GM15510 (cell line): ENCODE results near the gene CDK16.

Source experiments
- POLR2A ChIP-seq: IDR thresholded peaks from 3 replicates; pipeline ENCODE4 v1.6.1; 2011; ENCODE audit warnings: borderline replicate concordance; ENCODE audit not compliant: insufficient read length; ENCODE audit errors: extremely low read depth

The CDK16 gene

GRCh38 chrX:47196098-47196497 is 22.4 kb upstream of the CDK16 start:
- no peak for TF ChIP-seq POLR2A

DNA sequence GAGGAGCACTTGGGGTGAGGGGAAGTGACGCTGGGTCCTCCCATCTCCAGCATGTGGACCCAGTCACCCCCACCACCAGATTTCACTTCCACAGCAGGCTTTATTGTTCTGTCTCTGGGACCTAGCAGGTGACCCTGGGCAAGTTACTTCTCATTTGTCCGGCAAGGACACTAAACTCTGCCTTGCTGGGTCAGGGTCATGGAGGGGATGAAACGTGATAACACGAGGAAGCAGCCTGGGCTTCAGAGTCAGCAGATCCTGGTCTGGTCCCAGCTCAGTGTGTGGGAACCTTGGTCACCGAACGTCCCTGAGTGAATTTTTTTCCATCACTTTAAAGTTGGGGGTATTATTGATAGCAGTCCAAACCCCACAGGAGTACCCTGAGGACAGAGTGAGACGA is 21.0 kb upstream of the CDK16 start:
- TF ChIP-seq POLR2A: no peak

GRCh38 chrX:47198026-47198686 is 20.3 kb upstream of the CDK16 start:
- TF ChIP-seq POLR2A: no peak

DNA sequence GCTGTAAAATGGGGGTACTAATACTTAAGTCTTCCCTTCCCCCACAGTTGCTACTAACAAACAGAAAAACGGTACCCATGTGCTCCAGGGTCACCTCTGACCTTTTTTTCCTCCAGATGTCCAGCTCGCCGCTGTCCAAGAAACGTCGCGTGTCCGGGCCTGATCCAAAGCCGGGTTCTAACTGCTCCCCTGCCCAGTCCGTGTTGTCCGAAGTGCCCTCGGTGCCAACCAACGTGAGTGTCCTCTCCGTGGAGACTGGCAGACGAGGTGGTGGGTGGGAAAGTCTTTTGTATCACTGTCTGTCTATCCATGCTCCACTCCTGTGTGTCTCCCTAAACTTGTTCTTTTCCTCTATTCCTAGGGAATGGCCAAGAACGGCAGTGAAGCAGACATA is 19.8 kb upstream of the CDK16 start:
- TF ChIP-seq POLR2A: no peak

DNA sequence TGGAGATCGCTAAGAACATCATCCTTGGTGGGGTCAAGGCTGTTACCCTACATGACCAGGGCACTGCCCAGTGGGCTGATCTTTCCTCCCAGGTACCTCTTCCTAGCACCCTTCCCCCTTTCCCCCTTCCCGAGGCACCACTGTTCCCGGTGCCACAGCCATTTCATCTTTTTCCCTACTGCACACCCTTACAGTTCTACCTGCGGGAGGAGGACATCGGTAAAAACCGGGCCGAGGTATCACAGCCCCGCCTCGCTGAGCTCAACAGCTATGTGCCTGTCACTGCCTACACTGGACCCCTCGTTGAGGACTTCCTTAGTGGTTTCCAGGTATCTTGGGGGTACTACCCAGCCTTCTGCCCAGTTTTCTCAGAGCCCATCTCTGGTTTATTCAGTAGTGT is 19.2 kb upstream of the CDK16 start:
- TF ChIP-seq POLR2A: no peak

GRCh38 chrX:47200385-47201150 is 17.9 kb upstream of the CDK16 start:
- TF ChIP-seq POLR2A: no peak

DNA sequence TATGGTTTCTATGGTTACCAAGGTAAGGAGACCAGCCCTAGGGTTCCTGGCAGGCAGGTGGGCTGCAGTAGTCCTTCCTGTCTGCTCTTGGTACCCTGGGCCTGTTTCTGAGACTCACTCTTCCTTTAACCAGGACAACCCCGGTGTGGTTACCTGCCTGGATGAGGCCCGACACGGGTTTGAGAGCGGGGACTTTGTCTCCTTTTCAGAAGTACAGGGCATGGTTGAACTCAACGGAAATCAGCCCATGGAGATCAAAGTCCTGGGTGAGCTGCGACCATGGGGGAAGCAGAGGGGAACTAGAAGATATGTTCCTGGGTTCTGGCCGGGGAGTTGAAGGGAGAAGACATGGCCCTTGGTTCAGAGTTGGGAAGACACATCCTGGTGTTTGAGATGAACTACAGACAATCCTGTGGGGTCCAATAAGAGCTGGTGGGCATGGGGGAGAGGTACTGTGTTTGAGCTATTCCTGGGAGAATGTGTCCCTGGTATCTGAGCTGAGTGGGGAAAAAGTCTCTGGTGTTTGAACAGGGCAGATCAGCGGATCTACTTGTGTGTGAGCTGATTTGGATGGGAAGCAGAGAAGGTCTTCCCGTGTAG is 17.0 kb upstream of the CDK16 start:
- no peak for TF ChIP-seq POLR2A

DNA sequence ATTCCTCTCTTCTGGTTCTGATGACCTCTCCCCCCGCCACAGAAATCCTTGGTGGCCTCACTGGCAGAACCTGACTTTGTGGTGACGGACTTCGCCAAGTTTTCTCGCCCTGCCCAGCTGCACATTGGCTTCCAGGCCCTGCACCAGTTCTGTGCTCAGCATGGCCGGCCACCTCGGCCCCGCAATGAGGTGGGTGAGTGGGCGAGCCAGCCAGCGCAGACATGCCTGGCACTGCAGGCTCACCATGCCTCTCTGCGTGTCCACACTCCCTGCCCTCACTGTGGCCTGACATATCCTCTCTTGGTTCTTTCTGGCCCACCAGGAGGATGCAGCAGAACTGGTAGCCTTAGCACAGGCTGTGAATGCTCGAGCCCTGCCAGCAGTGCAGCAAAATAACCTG is 16.2 kb upstream of the CDK16 start:
- TF ChIP-seq POLR2A: no peak

- TF ChIP-seq POLR2A: no peak
These were observed 15.6 kb upstream of the CDK16 start for GRCh38 chrX:47202877-47203276.

DNA sequence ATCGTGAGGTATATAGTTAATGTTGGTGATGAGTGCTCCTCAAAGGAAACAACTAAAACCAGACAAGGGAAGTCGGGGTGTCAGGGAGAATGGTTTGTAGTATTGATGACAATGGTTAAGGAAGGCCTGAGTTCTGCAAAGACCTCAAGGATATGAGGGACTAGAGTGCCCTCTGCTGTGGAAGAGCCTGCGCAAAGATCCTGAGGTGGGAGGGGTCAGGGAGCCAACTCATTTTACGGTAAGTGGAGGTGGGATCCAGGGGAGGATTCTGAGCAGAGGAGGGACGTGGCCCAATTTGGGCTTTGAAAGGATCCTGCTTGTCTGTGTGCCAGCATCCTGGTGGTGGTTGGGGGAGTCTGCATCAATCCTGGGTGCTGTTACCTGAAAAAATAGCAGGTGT is 13.5 kb upstream of the CDK16 start:
- TF ChIP-seq POLR2A: no peak

GRCh38 chrX:47206316-47206715 is 12.2 kb upstream of the CDK16 start:
- no peak for TF ChIP-seq POLR2A

DNA sequence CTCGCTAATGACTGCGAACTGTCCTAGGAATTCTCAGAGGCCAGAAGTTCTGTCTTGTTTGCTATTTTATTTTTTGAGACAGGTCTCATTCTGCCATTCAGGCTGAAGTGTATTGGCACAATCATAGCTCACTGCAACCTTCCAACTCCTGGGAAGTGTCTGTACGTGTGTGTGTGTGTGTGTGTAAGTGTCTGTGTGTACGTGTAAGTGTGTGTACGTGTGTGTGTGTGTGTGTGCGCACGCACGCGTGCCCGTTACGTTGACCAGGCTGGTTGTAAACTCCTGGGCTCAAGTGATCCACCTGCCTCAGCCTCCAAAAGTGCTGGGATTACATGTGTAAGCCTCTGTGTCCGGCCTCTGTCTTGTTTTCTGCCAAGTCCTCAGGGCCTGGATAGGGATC is 10.4 kb upstream of the CDK16 start:
- no peak for TF ChIP-seq POLR2A

DNA sequence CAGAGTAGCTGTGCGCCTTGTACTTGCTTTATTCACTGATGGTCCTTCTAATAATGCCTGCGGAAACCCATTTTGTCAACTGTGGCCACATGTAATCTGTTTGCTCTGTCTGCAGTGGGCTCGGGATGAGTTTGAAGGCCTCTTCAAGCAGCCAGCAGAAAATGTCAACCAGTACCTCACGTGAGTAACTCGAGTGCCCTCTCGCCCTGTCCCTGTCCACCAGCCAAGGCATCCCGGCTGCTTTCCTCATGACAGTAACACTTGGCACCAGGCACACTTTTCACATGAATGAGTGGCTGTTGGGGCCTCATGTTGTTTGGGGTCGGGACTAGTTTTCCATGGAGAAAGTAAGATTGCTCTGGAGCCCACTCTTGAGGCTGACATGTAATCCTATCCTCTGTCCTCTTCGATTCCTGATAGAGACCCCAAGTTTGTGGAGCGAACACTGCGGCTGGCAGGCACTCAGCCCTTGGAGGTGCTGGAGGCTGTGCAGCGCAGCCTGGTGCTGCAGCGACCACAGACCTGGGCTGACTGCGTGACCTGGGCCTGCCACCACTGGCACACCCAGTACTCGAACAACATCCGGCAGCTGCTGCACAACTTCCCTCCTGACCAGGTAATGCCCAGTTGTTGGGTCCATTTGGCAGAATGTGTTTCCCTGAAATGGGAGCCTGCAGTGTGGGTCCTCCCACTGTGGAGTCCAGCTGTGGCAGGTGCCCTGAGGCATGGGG is 8.8 kb upstream of the CDK16 start:
- TF ChIP-seq POLR2A: no peak

- no peak for TF ChIP-seq POLR2A
These were observed 7.6 kb upstream of the CDK16 start for GRCh38 chrX:47210661-47211425.
